GM12878 (cell line): ENCODE results near the gene RAE1. TPM values are rescaled to one million over a fixed set of nuclear protein-coding genes. Genes with fewer than 3 reads are reported as not detected.

Experiments
- ATF3 ChIP-seq: IDR thresholded peaks from 2 replicates; pipeline ENCODE4 v1.6.1; 2011; ENCODE audit warnings: low read depth, mild to moderate bottlenecking, low read length, moderate library complexity, borderline replicate concordance; ENCODE audit errors: extremely low read depth
- BACH1 ChIP-seq: fragments of 450-650 bp; IDR thresholded peaks from 2 replicates; pipeline ENCODE4 v1.6.1; 2017; ENCODE audit warnings: mild to moderate bottlenecking, borderline replicate concordance
- BHLHE40 ChIP-seq, 2 experiments: fragments of 450-650 bp in 1 of 2; IDR thresholded peaks; 2 replicates each; pipeline ENCODE4 v1.6.1; 2011 to 2017; ENCODE audit warnings: low read depth in 2 of 2, borderline replicate concordance in 1 of 2, improper control_type of control experiment in 1 of 2, low read length in 1 of 2, mild to moderate bottlenecking in 1 of 2
- BMI1 ChIP-seq: fragments of 450-650 bp; IDR thresholded peaks from 2 replicates; pipeline ENCODE4 v1.6.1; 2016; ENCODE audit warnings: mild to moderate bottlenecking, moderate library complexity, borderline replicate concordance
- CREM ChIP-seq: IDR thresholded peaks from 2 replicates; pipeline ENCODE4 v1.6.1; 2014; ENCODE audit warnings: antibody characterized with exemption, low read depth
- FOXM1 ChIP-seq: IDR thresholded peaks from 2 replicates; pipeline ENCODE4 v1.6.1; 2012; ENCODE audit warnings: low read depth, mild to moderate bottlenecking, inconsistent platforms, low read length, moderate library complexity
- GABPA ChIP-seq: IDR thresholded peaks from 2 replicates; pipeline ENCODE4 v1.6.1; 2014; ENCODE audit warnings: antibody characterized with exemption, low read depth, mild to moderate bottlenecking, inconsistent platforms
- GATAD2B ChIP-seq: fragments of 450-650 bp; conservative IDR thresholded peaks from 2 replicates; pipeline ENCODE4 v1.6.1; 2017; ENCODE audit warnings: low read depth, mild to moderate bottlenecking, moderate library complexity
- HDAC2 ChIP-seq: fragments of 200-600 bp; sonication (generic); IDR thresholded peaks from 2 replicates; pipeline ENCODE4 v1.6.1; 2017
- IKZF1 ChIP-seq: fragments of 450-650 bp; conservative IDR thresholded peaks from 2 replicates; pipeline ENCODE4 v1.6.1; 2017; ENCODE audit warnings: antibody characterized with exemption, mild to moderate bottlenecking
- IRF4 ChIP-seq: IDR thresholded peaks from 2 replicates; pipeline ENCODE4 v1.6.1; 2011; ENCODE audit warnings: low read depth, low read length
- JUNB ChIP-seq: IDR thresholded peaks from 2 replicates; pipeline ENCODE4 v1.6.1; 2016; ENCODE audit warnings: antibody characterized with exemption, mild to moderate bottlenecking
- NR2C2 ChIP-seq: IDR thresholded peaks from 2 replicates; pipeline ENCODE4 v1.6.1; 2011; ENCODE audit warnings: borderline replicate concordance, low read depth; ENCODE audit not compliant: control insufficient read depth, insufficient read length
- NR2F1 ChIP-seq: fragments of 450-650 bp; conservative IDR thresholded peaks from 2 replicates; pipeline ENCODE4 v1.6.1; 2017; ENCODE audit warnings: mild to moderate bottlenecking
- POLR2A ChIP-seq: IDR thresholded peaks from 2 replicates; pipeline ENCODE4 v1.6.1; 2011; ENCODE audit warnings: low read depth, mild to moderate bottlenecking, low read length
- POU2F2 ChIP-seq: IDR thresholded peaks from 3 replicates; pipeline ENCODE4 v1.6.1; 2011; ENCODE audit warnings: low read depth, mild to moderate bottlenecking, low read length, borderline replicate concordance
- SMAD1 ChIP-seq: fragments of 450-650 bp; IDR thresholded peaks from 2 replicates; pipeline ENCODE4 v1.6.1; 2018; ENCODE audit warnings: mild to moderate bottlenecking, low read depth; ENCODE audit not compliant: partially characterized antibody
- SMARCA5 ChIP-seq: fragments of 450-650 bp; IDR thresholded peaks from 2 replicates; pipeline ENCODE4 v1.6.1; 2017; ENCODE audit warnings: mild to moderate bottlenecking
- SREBF1 ChIP-seq: IDR thresholded peaks from 2 replicates; pipeline ENCODE4 v1.6.1; 2012; ENCODE audit warnings: mild to moderate bottlenecking, low read length
- SRF ChIP-seq, 2 experiments: IDR thresholded peaks; 2 replicates each; pipeline ENCODE4 v1.6.1; 2011; ENCODE audit warnings: low read depth in 2 of 2, low read length in 2 of 2, mild to moderate bottlenecking in 1 of 2, moderate library complexity in 1 of 2
- TCF3 ChIP-seq: IDR thresholded peaks from 2 replicates; pipeline ENCODE4 v1.6.1; 2012; ENCODE audit warnings: low read depth, mild to moderate bottlenecking, low read length, borderline replicate concordance; ENCODE audit not compliant: insufficient read depth
- ZNF687 ChIP-seq: fragments of 450-650 bp; IDR thresholded peaks from 2 replicates; pipeline ENCODE4 v1.6.1; 2017; ENCODE audit warnings: mild to moderate bottlenecking, moderate library complexity
- ZSCAN29 ChIP-seq: fragments of 450-650 bp; IDR thresholded peaks from 2 replicates; pipeline ENCODE4 v1.6.1; 2017; ENCODE audit warnings: mild to moderate bottlenecking, moderate library complexity
- polyA plus RNA-seq, 11 experiments: library from polyadenylated mRNA; depleted of rRNA in 4 of 11; unstranded in 6 of 11; stranded (reverse) in 5 of 11; fragments of >200 nt; fragmentation: Nextera tagmentation in 4 of 11; fragmentation: Illumina TruSeq in 1 of 11; extraction: Ambion mirVana in 4 of 11; extraction: Trizol in 1 of 11; gene quantifications; 1 replicate in 1 of 11; 2 replicates in 10 of 11; pipeline versions ENCODE4 v1.2.1 to v1.2.3, GENCODE V29; 2011 to 2016; ENCODE audit warnings: inconsistent platforms in 2 of 11, missing spikeins in 2 of 11, low read depth in 1 of 11
- total RNA-seq, 4 experiments: library from RNA; depleted of rRNA in 3 of 4; stranded (reverse); fragments of >200 nt in 3 of 4; fragmentation: Illumina TruSeq in 1 of 4; extraction: Trizol in 1 of 4; gene quantifications; 2 replicates each; pipeline versions ENCODE4 v1.2.1 to v1.2.3, GENCODE V29; 2013 to 2021
- TF ChIP-seq, protein P1 (sequence below): fragments of 150-350 bp; IDR thresholded peaks from 2 replicates; pipeline ENCODE4 v1.6.1; 2016; ENCODE audit warnings: low read depth, low read length

RAE1 gene
- total and polyA plus RNA-seq, 10 of the 15 experiments (the other 5 are each of a cell fraction or from before 2014, with no cell fraction given), result 28.7 to 107 (median 49.3) TPM

GRCh38 chr20:57389695-57390603 lies 38.9 kb downstream of the RAE1 start (continued):
- peak; percentile 76; the same call in 2 of the 3 replicates for TF ChIP-seq POU2F2
- TF ChIP-seq FOXM1, result no peak
- TF ChIP-seq, protein P1, sequence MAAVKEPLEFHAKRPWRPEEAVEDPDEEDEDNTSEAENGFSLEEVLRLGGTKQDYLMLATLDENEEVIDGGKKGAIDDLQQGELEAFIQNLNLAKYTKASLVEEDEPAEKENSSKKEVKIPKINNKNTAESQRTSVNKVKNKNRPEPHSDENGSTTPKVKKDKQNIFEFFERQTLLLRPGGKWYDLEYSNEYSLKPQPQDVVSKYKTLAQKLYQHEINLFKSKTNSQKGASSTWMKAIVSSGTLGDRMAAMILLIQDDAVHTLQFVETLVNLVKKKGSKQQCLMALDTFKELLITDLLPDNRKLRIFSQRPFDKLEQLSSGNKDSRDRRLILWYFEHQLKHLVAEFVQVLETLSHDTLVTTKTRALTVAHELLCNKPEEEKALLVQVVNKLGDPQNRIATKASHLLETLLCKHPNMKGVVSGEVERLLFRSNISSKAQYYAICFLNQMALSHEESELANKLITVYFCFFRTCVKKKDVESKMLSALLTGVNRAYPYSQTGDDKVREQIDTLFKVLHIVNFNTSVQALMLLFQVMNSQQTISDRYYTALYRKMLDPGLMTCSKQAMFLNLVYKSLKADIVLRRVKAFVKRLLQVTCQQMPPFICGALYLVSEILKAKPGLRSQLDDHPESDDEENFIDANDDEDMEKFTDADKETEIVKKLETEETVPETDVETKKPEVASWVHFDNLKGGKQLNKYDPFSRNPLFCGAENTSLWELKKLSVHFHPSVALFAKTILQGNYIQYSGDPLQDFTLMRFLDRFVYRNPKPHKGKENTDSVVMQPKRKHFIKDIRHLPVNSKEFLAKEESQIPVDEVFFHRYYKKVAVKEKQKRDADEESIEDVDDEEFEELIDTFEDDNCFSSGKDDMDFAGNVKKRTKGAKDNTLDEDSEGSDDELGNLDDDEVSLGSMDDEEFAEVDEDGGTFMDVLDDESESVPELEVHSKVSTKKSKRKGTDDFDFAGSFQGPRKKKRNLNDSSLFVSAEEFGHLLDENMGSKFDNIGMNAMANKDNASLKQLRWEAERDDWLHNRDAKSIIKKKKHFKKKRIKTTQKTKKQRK, result no peak
- TF ChIP-seq NR2F1, result peak; percentile 99
- no peak for TF ChIP-seq HDAC2
- peak; percentile 79 for TF ChIP-seq GATAD2B
- TF ChIP-seq BMI1, result no peak
- TF ChIP-seq SRF (IDR thresholded peaks at IDR 0.05; ENCODE audit: low read depth in 2 of 2, low read length in 2 of 2), result 0 out of 4 replicates have a peak, but pooled peaks of 1 of the 2 experiments have one; percentile 13
- TF ChIP-seq TCF3, result peak; percentile 54; the same call in 1 of the 2 replicates
- TF ChIP-seq SMAD1, result peak; percentile 20
- peak; percentile 96 for TF ChIP-seq ZNF687
- TF ChIP-seq IKZF1, result peak; percentile 73
- TF ChIP-seq ATF3, result no peak
- TF ChIP-seq ZSCAN29, result no peak
- peak; percentile 31; the same call in 1 of the 2 replicates for TF ChIP-seq CREM
- TF ChIP-seq SMARCA5, result 0 out of 2 replicates have a peak, but pooled peaks have one; percentile 51
- TF ChIP-seq BACH1, result peak; percentile 81; the same call in 1 of the 2 replicates
- no peak for TF ChIP-seq SREBF1
- no peak for TF ChIP-seq JUNB
- peak; percentile 62 for TF ChIP-seq NR2C2
- TF ChIP-seq POLR2A, result peak; percentile 74
- peak; percentile 49; the same call in 1 of the 2 replicates for TF ChIP-seq IRF4
- peak; percentile 41 to 68; a peak in 3 of 4 replicates for TF ChIP-seq BHLHE40 (IDR thresholded peaks at IDR 0.05; ENCODE audit: borderline replicate concordance in 1 of 2, low read depth in 2 of 2, low read length in 1 of 2)
- TF ChIP-seq GABPA, result no peak
